SK-N-SH (cell line): Measurements from ENCODE around the gene EPB41L3. TPM values are rescaled to one million over a fixed set of nuclear protein-coding genes. Genes with fewer than 3 reads are reported as not detected.

Experiments used
- CTCF ChIA-PET: fragments of 300-600, 350-600 bp; formaldehyde crosslinking; extraction: SDS; loops from one replicate; lab custom pipeline; 2021; lab: Yijun Ruan, JAX
- POLR2A ChIA-PET: fragments of 350-600 bp; sonication (Branson Sonifier 250); formaldehyde crosslinking; extraction: SDS; loops from one replicate; lab custom pipeline; 2020; ENCODE audit warnings: antibody characterized with exemption, inconsistent platforms; lab: Yijun Ruan, JAX
- DNase-seq: peaks from one replicate; pipeline ENCODE4 v3.0.0; 2012
- H2AFZ ChIP-seq: fragments of 200-600 bp; sonication (generic); 2 replicates; pipeline ENCODE4 v1.8.1; 2016; ENCODE audit warnings: antibody characterized with exemption, mild to moderate bottlenecking, low read depth
- H3F3A ChIP-seq: fragments of 200-600 bp; sonication (generic); replicated peaks from 2 replicates; pipeline ENCODE3; 2016; ENCODE audit warnings: antibody characterized with exemption, mild to moderate bottlenecking; ENCODE audit not compliant: insufficient read depth
- H3K27ac ChIP-seq, 2 experiments: fragments of 200-500 bp in 1 of 2; fragments of 200-600 bp in 1 of 2; sonication (Bioruptor generic) in 1 of 2; sonication (generic), shearing (Covaris generic) in 1 of 2; 2 replicates each; pipeline versions ENCODE4 v1.5.1 to v1.6.1; 2014 to 2016; ENCODE audit warnings: low read depth in 2 of 2, inconsistent platforms in 1 of 2, low read length in 1 of 2, mild to moderate bottlenecking in 1 of 2, mixed read lengths in 1 of 2
- H3K27me3 ChIP-seq: fragments of 200-600 bp; sonication (generic), shearing (Covaris generic); 2 replicates; pipeline ENCODE4 v1.6.1; 2016; ENCODE audit warnings: mixed run types; ENCODE audit not compliant: insufficient read depth
- H3K36me3 ChIP-seq, 2 experiments: fragments of 200-500 bp in 1 of 2; fragments of 200-600 bp in 1 of 2; sonication (Bioruptor generic) in 1 of 2; sonication (generic) in 1 of 2; replicated peaks in 1 of 2; 2 replicates each; pipeline versions ENCODE3 to v1.5.1; 2014 to 2016; ENCODE audit warnings: low read length in 1 of 2, mild to moderate bottlenecking in 1 of 2; ENCODE audit not compliant: insufficient read depth in 2 of 2, control insufficient read depth in 1 of 2
- H3K4me1 ChIP-seq, 2 experiments: fragments of 200-500 bp in 1 of 2; fragments of 200-600 bp in 1 of 2; sonication (Bioruptor generic) in 1 of 2; sonication (generic), shearing (Covaris generic) in 1 of 2; 2 replicates each; pipeline versions ENCODE4 v1.5.1 to v1.6.1; 2014 to 2016; ENCODE audit warnings: low read depth in 1 of 2, low read length in 1 of 2, mixed run types in 1 of 2; ENCODE audit not compliant: insufficient read depth in 2 of 2, control insufficient read depth in 1 of 2
- H3K4me2 ChIP-seq: fragments of 200-600 bp; sonication (generic), shearing (Covaris generic); 2 replicates; pipeline ENCODE4 v1.6.1; 2017; ENCODE audit warnings: mixed run types
- H3K4me3 ChIP-seq, 2 experiments: fragments of 200-500 bp in 1 of 2; fragments of 200-600 bp in 1 of 2; sonication (Bioruptor generic) in 1 of 2; sonication (generic), shearing (Covaris generic) in 1 of 2; 2 replicates each; pipeline versions ENCODE4 v1.5.1 to v1.8.1; 2014 to 2016; ENCODE audit warnings: low read depth in 2 of 2, inconsistent platforms in 1 of 2, low read length in 1 of 2, mild to moderate bottlenecking in 1 of 2, mixed read lengths in 1 of 2, moderate library complexity in 1 of 2
- H3K79me2 ChIP-seq: fragments of 200-600 bp; sonication (generic); 2 replicates; pipeline ENCODE4 v1.8.1; 2017; ENCODE audit warnings: mild to moderate bottlenecking; ENCODE audit not compliant: insufficient read depth
- H3K9ac ChIP-seq: fragments of 200-600 bp; sonication (generic); 2 replicates; pipeline ENCODE4 v1.6.1; 2017; ENCODE audit warnings: mixed run types
- H3K9me2 ChIP-seq: fragments of 200-600 bp; sonication (generic); 2 replicates; pipeline ENCODE4 v1.6.1; 2017; ENCODE audit warnings: mixed run types
- H3K9me3 ChIP-seq: fragments of 200-600 bp; sonication (generic); 2 replicates; pipeline ENCODE4 v1.6.1; 2017; ENCODE audit warnings: mixed run types, mild to moderate bottlenecking, moderate library complexity
- H4K20me1 ChIP-seq: fragments of 200-600 bp; sonication (generic); 2 replicates; pipeline ENCODE4 v1.6.1; 2017; ENCODE audit warnings: mild to moderate bottlenecking, mixed run types; ENCODE audit not compliant: insufficient read depth
- EZH2phosphoT487 ChIP-seq: fragments of 200-600 bp; sonication (generic); IDR thresholded peaks from 2 replicates; pipeline ENCODE4 v1.6.1; 2017; ENCODE audit warnings: low read depth, mixed run types, mild to moderate bottlenecking, antibody characterized with exemption, moderate library complexity, borderline replicate concordance
- FOSL2 ChIP-seq: IDR thresholded peaks from 2 replicates; pipeline ENCODE4 v1.4.0; 2012; ENCODE audit warnings: low read depth, mild to moderate bottlenecking, moderate library complexity, borderline replicate concordance
- FOXM1 ChIP-seq: IDR thresholded peaks from 2 replicates; pipeline ENCODE4 v1.4.0; 2012; ENCODE audit warnings: low read depth, mild to moderate bottlenecking
- GABPA ChIP-seq: IDR thresholded peaks from 2 replicates; pipeline ENCODE4 v1.4.0; 2012; ENCODE audit warnings: low read depth, mild to moderate bottlenecking
- RXRA ChIP-seq: IDR thresholded peaks from 2 replicates; pipeline ENCODE4 v1.4.0; 2012; ENCODE audit warnings: low read depth, mild to moderate bottlenecking, borderline replicate concordance
- TCF12 ChIP-seq: IDR thresholded peaks from 2 replicates; pipeline ENCODE4 v1.4.0; 2012
- TEAD4 ChIP-seq: IDR thresholded peaks from 2 replicates; pipeline ENCODE4 v1.4.0; 2012; ENCODE audit warnings: mild to moderate bottlenecking, borderline replicate concordance; ENCODE audit not compliant: insufficient read depth
- WGBS: methylation state at CpG from one replicate; pipeline ENCODE4 v1.1.6; 2017; ENCODE audit warnings: low lambda C conversion rate; 5-methylcytosine and 5-hydroxymethylcytosine counted together
- polyA plus RNA-seq, 3 experiments: library from polyadenylated mRNA; depleted of rRNA; stranded (reverse); fragments of >200 nt; gene quantifications; 2 replicates each; pipeline ENCODE4 v1.2.3, GENCODE V29; 2012
- TF ChIP-seq, protein P1 (sequence below): fragments of 200-600 bp; sonication (generic); IDR thresholded peaks from 2 replicates; pipeline ENCODE4 v1.6.1; 2017; ENCODE audit warnings: antibody characterized with exemption, mild to moderate bottlenecking, moderate library complexity
- TF ChIP-seq, protein P2 (sequence below): fragments of 150-350 bp; IDR thresholded peaks from 2 replicates; pipeline ENCODE4 v1.6.1; 2016; ENCODE audit warnings: mild to moderate bottlenecking, low read depth, low read length
- TF ChIP-seq, protein P3 (sequence below): IDR thresholded peaks from 2 replicates; pipeline ENCODE4 v1.4.0; 2012; ENCODE audit warnings: low read depth
- TF ChIP-seq, protein P4 (sequence below): fragments of 150-350 bp; IDR thresholded peaks from 2 replicates; pipeline ENCODE4 v1.6.1; 2017; ENCODE audit warnings: antibody characterized with exemption, low read length, low read depth, borderline replicate concordance
- TF ChIP-seq, protein P5 (sequence below): IDR thresholded peaks from 2 replicates; pipeline ENCODE4; 2012

Gene EPB41L3
- polyA plus RNA-seq, 1 of the 3 experiments (the other 2 are of a cell fraction) = 0.15 TPM

DNA sequence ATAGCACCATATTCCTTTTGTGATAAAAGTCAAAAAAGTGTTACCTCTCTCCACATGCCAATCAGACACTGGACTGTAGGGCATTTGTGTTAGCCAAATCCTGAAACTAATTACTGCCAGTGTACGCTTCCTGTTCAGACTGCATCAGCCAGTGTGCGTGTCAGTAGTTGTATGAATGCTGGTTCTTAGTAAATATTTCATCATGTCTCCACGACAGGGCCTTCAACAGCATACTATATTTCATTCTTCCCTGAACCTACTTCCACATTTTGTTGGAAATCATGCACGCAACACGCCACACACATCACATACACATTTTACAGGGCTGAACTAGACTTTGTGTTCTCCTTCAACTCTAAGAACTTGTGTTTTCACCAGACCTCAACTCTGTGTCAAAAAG is 77.5 kb downstream of the EPB41L3 start:
- DNase-seq = no peak
- Histone ChIP-seq H3K9me2 (no peaks in the 10 kb centered on the region), H2AFZ (no peak overlapping the region), H4K20me1 (no peaks in the 10 kb centered on the region), H3F3A (no peaks in the 10 kb centered on the region), H3K27ac (no peak overlapping the region), H3K79me2 (no peaks in the 10 kb centered on the region), H3K9me3 (no peaks in the 10 kb centered on the region), H3K36me3 (no peaks in the 10 kb centered on the region), H3K9ac (no peak overlapping the region), H3K27me3 (no peaks in the 10 kb centered on the region), H3K4me3 (no peak overlapping the region), H3K4me1 (no peaks in the 10 kb centered on the region), H3K4me2 (no peak overlapping the region)
- ChIA-PET POLR2A (no interaction called here), CTCF (interaction anchor here (1.2 kb wide), 1 partner anchor 375 kb away, joined by 3 read pairs; no protein-coding TSS in a partner anchor)
- TF ChIP-seq FOXM1 (no peak), GABPA (no peak), RXRA (no peak), EZH2phosphoT487 (no peak), TEAD4 (no peak), FOSL2 (no peak), TCF12 (no peak)
- TF ChIP-seq, protein P1, sequence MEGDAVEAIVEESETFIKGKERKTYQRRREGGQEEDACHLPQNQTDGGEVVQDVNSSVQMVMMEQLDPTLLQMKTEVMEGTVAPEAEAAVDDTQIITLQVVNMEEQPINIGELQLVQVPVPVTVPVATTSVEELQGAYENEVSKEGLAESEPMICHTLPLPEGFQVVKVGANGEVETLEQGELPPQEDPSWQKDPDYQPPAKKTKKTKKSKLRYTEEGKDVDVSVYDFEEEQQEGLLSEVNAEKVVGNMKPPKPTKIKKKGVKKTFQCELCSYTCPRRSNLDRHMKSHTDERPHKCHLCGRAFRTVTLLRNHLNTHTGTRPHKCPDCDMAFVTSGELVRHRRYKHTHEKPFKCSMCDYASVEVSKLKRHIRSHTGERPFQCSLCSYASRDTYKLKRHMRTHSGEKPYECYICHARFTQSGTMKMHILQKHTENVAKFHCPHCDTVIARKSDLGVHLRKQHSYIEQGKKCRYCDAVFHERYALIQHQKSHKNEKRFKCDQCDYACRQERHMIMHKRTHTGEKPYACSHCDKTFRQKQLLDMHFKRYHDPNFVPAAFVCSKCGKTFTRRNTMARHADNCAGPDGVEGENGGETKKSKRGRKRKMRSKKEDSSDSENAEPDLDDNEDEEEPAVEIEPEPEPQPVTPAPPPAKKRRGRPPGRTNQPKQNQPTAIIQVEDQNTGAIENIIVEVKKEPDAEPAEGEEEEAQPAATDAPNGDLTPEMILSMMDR = no peak
- TF ChIP-seq, protein P2, sequence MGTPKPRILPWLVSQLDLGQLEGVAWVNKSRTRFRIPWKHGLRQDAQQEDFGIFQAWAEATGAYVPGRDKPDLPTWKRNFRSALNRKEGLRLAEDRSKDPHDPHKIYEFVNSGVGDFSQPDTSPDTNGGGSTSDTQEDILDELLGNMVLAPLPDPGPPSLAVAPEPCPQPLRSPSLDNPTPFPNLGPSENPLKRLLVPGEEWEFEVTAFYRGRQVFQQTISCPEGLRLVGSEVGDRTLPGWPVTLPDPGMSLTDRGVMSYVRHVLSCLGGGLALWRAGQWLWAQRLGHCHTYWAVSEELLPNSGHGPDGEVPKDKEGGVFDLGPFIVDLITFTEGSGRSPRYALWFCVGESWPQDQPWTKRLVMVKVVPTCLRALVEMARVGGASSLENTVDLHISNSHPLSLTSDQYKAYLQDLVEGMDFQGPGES = no peak
- TF ChIP-seq, protein P3, sequence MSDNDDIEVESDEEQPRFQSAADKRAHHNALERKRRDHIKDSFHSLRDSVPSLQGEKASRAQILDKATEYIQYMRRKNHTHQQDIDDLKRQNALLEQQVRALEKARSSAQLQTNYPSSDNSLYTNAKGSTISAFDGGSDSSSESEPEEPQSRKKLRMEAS = no peak
- 14% methylated on average over 5 of the region's 5 CpGs for WGBS

DNA sequence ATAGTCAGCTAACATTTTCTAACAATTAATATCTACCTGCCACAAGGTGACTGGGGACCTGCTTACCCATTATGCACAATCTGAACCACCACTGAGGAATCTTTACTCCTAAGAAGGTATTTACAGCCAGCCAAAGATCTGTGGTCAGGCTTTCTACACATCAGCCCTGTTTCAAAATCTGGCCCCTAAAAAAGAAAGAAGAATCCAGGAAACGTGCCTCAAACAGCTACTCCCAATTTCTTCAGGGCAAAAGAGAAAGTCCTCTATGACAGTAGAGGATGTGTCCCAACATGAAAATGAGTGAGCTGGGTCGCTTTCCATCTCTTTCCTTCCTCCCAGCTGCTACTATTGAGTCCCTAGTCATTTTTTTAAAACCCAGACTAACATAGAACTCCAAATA is 79.5 kb downstream of the EPB41L3 start:
- CTCF ChIA-PET = interaction anchor here (1.2 kb wide), 1 partner anchor 50 kb away, joined by 3 read pairs; no protein-coding TSS in a partner anchor
- no peak for DNase-seq
- no peaks in the 10 kb centered on the region for H3K4me1 ChIP-seq

More for the DNA sequence above, 79.5 kb downstream of the EPB41L3 start:
- no peaks in the 10 kb centered on the region for H3K27me3 ChIP-seq
- no peaks in the 10 kb centered on the region for H3K36me3 ChIP-seq
- H3K9ac ChIP-seq = no peak overlapping the region
- no peak overlapping the region for H3K27ac ChIP-seq
- TF ChIP-seq FOSL2 (no peak), FOXM1 (no peak)
- TF ChIP-seq, protein P4, sequence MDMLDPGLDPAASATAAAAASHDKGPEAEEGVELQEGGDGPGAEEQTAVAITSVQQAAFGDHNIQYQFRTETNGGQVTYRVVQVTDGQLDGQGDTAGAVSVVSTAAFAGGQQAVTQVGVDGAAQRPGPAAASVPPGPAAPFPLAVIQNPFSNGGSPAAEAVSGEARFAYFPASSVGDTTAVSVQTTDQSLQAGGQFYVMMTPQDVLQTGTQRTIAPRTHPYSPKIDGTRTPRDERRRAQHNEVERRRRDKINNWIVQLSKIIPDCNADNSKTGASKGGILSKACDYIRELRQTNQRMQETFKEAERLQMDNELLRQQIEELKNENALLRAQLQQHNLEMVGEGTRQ = no peak
- TF ChIP-seq, protein P5, sequence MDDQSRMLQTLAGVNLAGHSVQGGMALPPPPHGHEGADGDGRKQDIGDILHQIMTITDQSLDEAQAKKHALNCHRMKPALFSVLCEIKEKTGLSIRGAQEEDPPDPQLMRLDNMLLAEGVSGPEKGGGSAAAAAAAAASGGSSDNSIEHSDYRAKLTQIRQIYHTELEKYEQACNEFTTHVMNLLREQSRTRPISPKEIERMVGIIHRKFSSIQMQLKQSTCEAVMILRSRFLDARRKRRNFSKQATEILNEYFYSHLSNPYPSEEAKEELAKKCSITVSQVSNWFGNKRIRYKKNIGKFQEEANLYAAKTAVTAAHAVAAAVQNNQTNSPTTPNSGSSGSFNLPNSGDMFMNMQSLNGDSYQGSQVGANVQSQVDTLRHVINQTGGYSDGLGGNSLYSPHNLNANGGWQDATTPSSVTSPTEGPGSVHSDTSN = no peak
- WGBS = 0% methylated on average over 2 of the region's 2 CpGs
- no peaks in the 10 kb centered on the region for H3K9me3 ChIP-seq
- no peaks in the 10 kb centered on the region for H3K79me2 ChIP-seq
- POLR2A ChIA-PET = interaction anchor here (0.5 kb wide), 1 partner anchor 29 kb away, joined by 3 read pairs; no protein-coding TSS in a partner anchor
- H3F3A ChIP-seq = no peaks in the 10 kb centered on the region
- no peaks in the 10 kb centered on the region for H4K20me1 ChIP-seq
- no peak overlapping the region for H3K4me3 ChIP-seq
- H3K4me2 ChIP-seq = no peak overlapping the region
- H3K9me2 ChIP-seq = no peaks in the 10 kb centered on the region
- H2AFZ ChIP-seq = no peak overlapping the region
